Central memory CD4-positive, alpha-beta T cell (primary cell): ENCODE measurements around the gene PRSS21.
A peak's percentile ranks its signal among the peaks of the same experiment; 100 is the strongest.

Source experiments
- DNase-seq: peaks from one replicate; pipeline ENCODE4 v3.0.0; 2022

PRSS21 gene

DNA sequence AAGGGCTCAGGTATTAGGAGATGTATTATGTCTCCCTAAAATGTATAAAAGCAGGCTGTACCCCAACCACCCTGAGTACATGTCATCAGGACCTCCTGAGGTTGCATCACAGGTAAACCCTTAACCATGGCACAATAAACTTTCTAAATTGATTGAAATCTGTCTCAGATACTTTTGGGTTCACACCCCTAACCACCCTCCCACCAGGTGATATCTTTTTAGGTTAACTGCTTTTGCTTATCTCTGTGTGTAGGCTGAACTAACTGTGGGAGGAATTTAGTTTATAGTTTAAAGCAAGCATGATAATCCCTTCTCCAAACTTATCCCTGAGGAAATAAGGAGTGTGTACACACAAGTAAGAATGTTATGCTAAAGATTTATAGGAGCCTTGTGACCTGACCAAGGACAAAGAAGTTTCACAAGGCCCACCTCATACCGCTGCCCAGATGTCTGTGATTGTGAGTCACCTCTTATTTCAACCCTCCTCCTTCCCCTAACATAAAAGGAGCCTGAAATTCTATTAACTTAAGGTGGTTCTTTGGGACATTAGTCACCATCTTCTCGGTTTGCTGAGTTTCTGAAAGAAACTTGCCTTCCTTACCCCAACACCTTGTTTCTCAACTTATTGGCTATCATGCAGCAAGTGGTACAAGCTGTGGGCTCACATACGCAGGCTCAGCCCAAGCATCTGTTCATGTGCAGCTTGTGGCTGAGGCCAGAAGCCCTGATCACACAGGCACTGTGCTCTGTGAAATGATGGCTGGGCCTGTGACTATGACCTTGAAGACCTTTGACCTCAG lies 29.7 kb downstream of the PRSS21 start:
- no peak for DNase-seq

DNA sequence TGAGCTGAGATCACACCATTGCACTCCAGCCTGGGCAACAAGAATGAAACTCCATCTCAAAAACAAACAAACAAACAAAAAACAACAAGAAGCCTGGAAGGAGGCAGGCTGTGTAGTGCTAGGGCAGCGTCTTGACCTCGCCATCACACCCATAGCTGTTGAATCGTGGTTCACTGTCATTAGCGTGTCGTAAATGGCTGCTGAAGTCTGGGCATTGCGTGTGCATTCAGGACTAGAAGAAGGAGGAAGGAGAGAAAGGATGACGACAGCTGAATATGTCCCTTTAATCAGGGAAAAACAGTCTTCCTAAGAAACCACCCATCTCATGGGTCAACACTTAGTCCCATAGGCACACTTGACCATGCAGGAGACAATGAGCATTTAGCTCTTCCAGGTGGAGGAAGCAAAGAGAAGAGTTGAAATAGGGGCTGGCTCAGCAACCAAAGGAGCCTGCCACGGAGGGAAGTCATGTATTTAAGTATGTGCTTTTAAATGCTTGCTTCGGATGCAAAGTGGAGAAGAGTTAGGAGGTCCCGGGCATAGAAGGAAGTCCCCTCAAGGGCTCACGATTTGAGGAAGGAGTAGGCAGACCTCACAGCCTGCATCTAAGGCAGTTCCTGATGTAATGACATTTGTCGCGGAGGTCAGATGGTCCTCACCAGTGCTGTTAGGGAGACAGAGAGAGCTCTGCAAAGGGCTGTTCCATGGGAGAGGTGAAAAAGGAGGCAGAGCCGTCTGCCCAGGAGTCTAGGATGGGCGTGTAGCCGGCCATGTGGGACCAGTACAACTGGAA lies 32.1 kb downstream of the PRSS21 start:
- no peak for DNase-seq

DNA sequence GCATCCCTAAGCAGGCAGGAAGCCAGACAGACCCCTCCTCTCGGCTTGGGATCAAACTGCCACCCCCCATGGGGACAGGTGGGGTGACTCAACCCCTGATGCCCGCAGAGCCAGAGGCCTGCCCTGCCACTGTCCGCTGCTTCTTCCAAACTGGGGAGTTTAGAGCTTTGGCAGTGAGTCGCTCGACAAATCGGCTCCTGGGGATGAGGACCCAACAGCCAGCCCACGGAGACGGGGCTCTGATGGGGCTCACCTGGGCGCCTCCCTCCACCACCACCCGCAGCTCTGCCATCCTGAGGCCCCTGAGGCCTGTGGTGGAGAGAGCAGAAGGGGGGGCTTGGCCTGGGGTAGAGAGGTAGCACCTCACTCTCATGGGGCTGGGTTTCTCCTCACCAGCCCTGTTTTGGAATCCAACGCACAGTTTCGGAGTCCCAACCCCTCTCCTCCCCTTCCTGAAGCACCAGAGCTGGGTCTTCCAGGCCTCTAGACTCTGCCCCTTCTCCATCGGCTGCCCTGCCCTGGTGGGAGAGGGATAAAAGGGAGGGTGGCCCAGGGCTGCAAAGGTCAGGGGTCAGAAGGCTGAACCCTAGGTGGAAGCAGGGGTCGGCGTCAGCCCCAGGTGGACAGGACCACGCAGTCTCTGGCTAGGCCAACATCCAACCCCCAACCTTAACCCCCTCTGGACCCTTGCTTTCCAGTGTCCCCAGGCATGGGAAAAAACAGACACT lies 35.1 kb downstream of the PRSS21 start:
- no peak for DNase-seq

DNA sequence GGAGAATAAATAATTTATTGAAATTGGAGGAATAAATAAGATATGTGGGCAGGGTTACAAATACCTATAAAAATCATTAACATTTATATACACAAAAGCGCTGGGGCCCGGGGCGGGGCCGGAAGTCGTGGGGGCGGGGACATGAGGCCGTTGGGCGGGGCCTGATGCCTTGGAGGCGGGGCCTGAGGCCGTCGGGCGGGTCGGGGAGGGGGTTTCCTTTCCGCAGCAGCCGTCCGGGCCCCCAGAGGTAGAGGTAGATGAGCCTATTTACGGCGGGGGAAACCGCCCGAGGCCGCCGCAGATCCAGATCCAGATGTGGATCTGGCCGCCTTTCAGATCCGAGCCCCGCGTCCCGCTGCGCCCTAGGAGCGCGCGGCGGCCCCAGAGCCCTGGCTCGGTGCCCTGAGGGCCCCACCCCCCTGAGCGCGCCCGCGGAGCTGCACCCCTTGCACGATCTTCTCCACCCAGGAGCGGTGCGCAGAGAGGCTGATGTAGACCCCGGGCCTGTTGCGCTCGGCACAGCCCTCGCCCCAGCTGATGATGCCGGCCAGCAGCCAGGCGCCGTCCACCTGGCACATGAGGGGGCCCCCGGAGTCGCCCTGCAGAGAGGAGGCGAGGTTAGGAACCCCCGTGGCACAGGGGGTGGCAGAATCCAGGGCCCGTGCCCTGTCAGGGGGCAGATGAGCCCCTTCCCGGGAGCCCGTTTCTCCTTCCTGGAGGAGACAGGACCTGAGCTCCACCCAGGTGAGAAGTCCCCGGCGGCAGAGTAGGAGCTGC lies 35.9 kb downstream of the PRSS21 start:
- no peak for DNase-seq

- no peak for DNase-seq
Measured at GRCh38 chr16:2853531-2854073, 36.6 kb downstream of the PRSS21 start.

- no peak for DNase-seq
Measured at GRCh38 chr16:2854700-2855309, 37.8 kb downstream of the PRSS21 start.

DNA sequence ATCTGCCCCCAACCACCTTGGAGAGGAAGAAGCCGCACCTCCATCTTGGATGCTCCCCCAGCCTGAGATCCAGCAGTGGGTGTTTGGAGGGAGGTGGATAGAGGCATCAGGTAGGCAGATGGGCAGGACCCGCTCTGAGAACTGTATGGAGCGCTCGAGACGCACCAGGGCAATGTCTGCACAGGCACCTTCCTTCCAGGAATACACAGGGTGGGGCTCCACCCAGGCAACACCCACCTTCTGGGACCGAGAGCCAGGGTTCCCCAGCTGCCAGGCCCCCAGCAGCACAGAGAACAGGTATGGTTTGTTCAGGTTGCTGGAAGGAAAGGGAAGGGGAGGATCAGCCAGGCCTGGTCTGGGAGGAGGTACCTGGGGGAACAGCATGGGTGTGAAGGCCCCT lies 38.5 kb downstream of the PRSS21 start:
- DNase-seq = no peak

DNA sequence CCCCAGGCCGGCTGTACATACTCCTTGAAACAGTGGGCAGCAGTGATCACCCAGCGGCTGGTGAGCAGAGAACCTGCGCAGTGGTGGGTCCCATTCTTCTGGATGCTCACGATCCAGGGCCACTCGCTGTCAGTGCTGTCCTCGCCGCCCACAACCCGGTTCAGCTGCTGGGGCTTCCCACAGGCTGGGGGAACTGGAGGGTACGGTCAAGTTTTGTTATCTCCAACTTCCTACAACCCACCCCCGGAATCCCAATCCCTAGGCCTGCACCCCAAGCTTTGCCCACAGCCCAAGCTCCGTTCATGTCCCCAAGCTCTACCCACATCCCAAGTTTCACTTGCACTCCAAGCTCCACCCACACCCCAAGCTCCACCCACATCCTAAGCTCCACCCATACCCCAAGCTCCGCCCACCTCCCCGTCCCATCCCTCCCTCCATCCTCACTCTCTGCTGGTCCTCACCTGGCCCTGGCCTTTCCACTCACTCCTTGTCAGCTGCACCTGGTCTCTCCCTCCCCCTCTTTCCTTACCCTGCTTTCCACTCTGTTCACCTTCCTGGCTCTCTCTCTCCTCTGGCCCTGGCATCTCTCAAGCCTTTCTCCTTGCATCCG lies 39.1 kb downstream of the PRSS21 start:
- no peak for DNase-seq

DNA sequence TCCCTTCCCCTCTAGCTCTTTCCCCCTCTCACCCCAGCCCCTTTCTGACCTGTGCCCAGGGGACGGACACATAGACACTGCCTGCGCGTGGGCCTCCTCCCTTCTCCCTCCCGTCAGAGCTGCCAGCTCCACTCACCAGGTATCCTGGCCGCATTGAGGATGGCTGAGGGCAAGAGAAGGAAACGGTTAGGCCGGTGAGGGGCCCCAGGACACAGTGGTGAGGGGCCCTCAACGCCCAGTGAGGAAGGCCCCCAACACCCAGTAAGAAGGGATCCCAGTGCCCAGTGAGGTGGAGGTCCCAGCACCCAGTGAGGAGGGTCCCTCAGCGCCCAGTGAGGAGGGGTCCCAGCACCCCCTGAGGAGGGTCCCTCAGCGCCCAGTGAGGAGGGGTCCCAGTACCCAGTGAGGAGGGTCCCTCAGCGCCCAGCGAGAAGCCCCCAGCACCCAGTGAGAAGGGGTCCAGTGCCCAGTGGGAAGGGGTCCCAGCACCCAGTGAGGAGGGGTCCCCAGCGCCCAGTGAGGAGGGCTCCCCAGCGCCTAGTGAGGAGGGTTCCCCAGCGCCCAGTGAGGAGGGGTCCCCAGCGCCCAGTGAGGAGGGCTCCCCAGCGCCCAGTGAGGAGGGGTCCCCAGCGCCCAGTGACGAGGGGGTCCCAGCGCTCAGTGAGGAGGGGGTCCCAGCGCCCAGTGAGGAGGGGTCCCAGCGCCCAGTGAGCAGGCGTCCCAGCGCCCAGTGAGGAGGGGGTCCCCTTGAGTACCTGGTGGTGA lies 39.8 kb downstream of the PRSS21 start:
- DNase-seq = no peak

DNA sequence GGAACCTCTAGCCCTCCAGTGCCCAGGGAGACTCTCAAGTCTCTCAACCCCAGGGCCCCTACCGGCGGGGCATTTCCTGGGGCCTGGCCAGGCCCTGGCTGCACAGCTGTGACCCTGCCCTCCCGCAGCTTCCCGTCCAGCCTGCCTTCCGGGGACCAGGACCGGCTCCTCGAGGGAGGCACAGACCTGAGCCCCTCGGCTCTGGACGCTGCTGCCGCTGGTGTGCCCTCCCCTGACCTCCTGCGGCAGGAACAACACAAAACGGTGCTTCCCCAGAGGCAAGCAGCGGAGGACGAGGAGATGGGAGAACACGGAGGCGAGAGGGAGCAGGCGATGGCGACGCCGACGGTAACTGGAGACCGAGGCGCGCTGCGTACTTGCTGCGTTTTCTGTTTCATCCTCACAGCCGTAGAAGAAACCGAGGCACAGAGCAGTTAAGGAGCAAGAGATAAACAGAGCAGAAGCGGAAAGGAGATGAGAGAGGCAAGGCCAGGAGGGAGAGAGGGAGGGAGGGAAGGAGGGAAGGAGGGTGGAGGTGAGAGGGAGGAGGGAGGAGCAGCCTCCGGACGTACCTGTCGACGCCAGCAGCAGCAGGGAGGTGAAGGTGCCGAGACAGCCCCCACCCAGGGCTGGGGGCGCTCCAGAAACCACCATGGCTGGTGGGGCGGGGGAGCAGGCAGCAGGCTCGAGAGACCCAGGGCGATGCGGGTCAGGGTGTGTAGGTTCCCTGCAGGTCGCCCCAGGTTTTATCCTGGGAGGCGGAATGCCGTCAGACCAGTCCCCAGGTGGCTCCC lies 40.6 kb downstream of the PRSS21 start, which contains the start of gene PRSS22:
PRSS22 (minus strand) TSS at position 720 of the 794 bp plus-strand sequence; CDS start at position 654, 66 bp downstream.
- DNase-seq = no peak

GRCh38 chr16:2858245-2859025 lies 41.4 kb downstream of the PRSS21 start:
- DNase-seq = no peak

- DNase-seq = no peak
Measured at GRCh38 chr16:2859686-2860265, 42.7 kb downstream of the PRSS21 start.

- no peak for DNase-seq
Measured at GRCh38 chr16:2860826-2861567, 44.0 kb downstream of the PRSS21 start.

DNA sequence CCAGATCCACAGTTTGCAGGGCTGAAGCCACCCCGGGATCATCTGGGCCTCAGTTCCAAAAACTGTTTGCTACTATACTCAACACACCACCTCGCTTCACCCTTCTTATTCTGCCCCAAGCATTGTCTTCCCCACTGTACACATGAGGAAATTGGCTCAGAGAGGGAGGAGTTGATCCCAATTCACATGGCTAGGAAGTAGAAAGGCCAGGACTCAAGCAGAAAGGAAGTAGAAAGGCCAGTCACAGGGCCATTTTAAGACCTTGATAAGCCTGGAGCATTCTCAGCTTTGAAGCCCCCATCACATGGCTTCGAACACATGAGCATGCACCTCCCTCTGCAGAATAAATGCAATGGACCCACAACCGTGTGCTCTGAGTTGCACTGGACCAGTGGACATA lies 48.6 kb downstream of the PRSS21 start:
- no peak for DNase-seq

DNA sequence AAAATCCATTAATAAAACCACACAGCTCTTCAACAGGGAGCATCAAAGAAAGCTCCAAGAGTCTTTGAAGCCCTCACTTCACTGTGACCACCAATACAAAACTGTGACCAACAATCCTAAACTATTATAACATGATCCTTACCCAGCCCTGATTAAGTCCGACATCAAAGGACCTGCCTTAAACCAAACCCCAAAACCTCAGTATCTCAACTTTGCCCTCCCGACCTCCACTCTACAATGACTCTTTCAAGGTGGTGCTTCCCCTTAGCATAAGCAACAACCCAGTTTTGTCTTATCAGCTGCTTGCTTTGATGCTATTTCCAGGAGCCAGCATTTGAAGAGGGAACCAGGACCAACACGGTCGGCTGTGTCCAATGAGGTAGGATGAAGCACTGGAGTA lies 49.4 kb downstream of the PRSS21 start:
- peak; percentile 24 for DNase-seq

GRCh38 chr16:2867661-2867986 lies 50.6 kb downstream of the PRSS21 start:
- no peak for DNase-seq

- peak; percentile 96 for DNase-seq
Measured at GRCh38 chr16:2867987-2868789, 51.2 kb downstream of the PRSS21 start.
